ENCODE data around the gene NDEL1. TPM values are rescaled to one million over a fixed set of nuclear protein-coding genes. Genes with fewer than 3 reads are reported as not detected.

NDEL1 gene
- total and polyA plus RNA-seq, 9 of the 15 experiments (the other 6 are each of a cell fraction or from before 2014, with no cell fraction given) = 0.86 to 30.5 (median 22.7) TPM

- TF ChIP-seq ZBTB40 (IDR thresholded peaks at IDR 0.05) = no peak
- no peak for TF ChIP-seq ZBTB40 (CRISPR knock-in tag; IDR thresholded peaks at IDR 0.05)
- TF ChIP-seq BHLHE40 (IDR thresholded peaks at IDR 0.05; ENCODE audit: low read length) = no peak
- no peak for TF ChIP-seq NCOR1 (IDR thresholded peaks at IDR 0.05)
- TF ChIP-seq NFYB (IDR thresholded peaks at IDR 0.05; ENCODE audit: extremely low read depth, insufficient read length) = no peak
- no peak for TF ChIP-seq PRDM10 (IDR thresholded peaks at IDR 0.05; ENCODE audit: partially characterized antibody)
- peak; percentile 44 for TF ChIP-seq ETV1 (tag; conservative IDR thresholded peaks at IDR 0.05; ENCODE audit: low read depth)
- TF ChIP-seq GTF3C2 (IDR thresholded peaks at IDR 0.05; ENCODE audit: borderline replicate concordance, extremely low read depth, insufficient read length) = no peak
Measured at GRCh38 chr17:8409966-8410882, 25.5 kb upstream of the NDEL1 start (continued).

All from K562 (cell line).